Left lung (tissue), 10 donors: ENCODE measurements around the gene ZNF181. TPM values are rescaled to one million over a fixed set of nuclear protein-coding genes. Genes with fewer than 3 reads are reported as not detected.

ENCODE experiments used
- ATAC-seq: fragments of 200-7000 bp; cut with Tn5 transposase; one replicate; pipeline ENCODE4 v1.9.1; 2020; ENCODE audit warnings: moderate library complexity
- DNase-seq, 4 donors: peaks; one replicate each; pipeline ENCODE4 v3.0.0-alpha.2; 2013 to 2020
- H3K27ac ChIP-seq, 2 donors: fragments of 200-600 bp; sonication (generic) in 1 of 2; one replicate each; pipeline versions ENCODE4 v1.5.0 to v1.8.0; 2020 to 2021
- H3K27me3 ChIP-seq, 2 donors: fragments of 200-600 bp; sonication (generic) in 1 of 2; one replicate each; pipeline versions ENCODE4 v1.5.0 to v1.8.0; 2020 to 2021
- H3K36me3 ChIP-seq, 2 donors: fragments of 200-600 bp; sonication (generic) in 1 of 2; one replicate each; pipeline versions ENCODE4 v1.5.0 to v1.8.0; 2020 to 2021
- H3K4me1 ChIP-seq, 2 donors: fragments of 200-600 bp; one replicate each; pipeline ENCODE4 v1.8.0; 2021
- H3K4me3 ChIP-seq, 2 donors: fragments of 200-600 bp; sonication (generic) in 1 of 2; one replicate each; pipeline versions ENCODE4 v1.5.0 to v1.8.0; 2020 to 2021; ENCODE audit warnings: mild to moderate bottlenecking in 1 of 2
- H3K9me3 ChIP-seq, 2 donors: fragments of 200-600 bp; sonication (generic) in 1 of 2; one replicate each; pipeline versions ENCODE4 v1.5.0 to v1.8.0; 2020 to 2021
- intact Hi-C, 2 donors: fragments of 100-400 bp; cut with DNase I; formaldehyde crosslinking; loops; one replicate each; pipeline versions ENCODE4 v1.11.2 to v1.14.2; 2022
- polyA plus RNA-seq, 6 donors: library from polyadenylated mRNA; unstranded; fragments of 120-200 nt; gene quantifications; one replicate each; pipeline ENCODE4 v1.2.1, GENCODE V29; 2013; ENCODE audit not compliant: insufficient read length in 6 of 6
- total RNA-seq, 2 donors: library from RNA; stranded (reverse); fragmentation: NEBNext Ultra II Directional; extraction: Animal tissue kit (Norgen Biotek cat#: 25700); gene quantifications; one replicate each; pipeline ENCODE4 v1.2.1, GENCODE V29; 2021
- TF ChIP-seq, protein P1 (sequence below), 2 donors: fragments of 200-600 bp; sonication (generic) in 1 of 2; IDR thresholded peaks; one replicate each; pipeline versions ENCODE4 v1.5.0 to v1.8.0; 2021; ENCODE audit warnings: antibody characterized with exemption in 2 of 2
- donor health status: DM: no; HTN: yes; CAD: no.
- donor health status: DM: no; HTN: no; CAD: no.

The ZNF181 gene
- total and polyA plus RNA-seq, 8 donors = 7.8 to 21.9 (median 19.3) TPM

DNA sequence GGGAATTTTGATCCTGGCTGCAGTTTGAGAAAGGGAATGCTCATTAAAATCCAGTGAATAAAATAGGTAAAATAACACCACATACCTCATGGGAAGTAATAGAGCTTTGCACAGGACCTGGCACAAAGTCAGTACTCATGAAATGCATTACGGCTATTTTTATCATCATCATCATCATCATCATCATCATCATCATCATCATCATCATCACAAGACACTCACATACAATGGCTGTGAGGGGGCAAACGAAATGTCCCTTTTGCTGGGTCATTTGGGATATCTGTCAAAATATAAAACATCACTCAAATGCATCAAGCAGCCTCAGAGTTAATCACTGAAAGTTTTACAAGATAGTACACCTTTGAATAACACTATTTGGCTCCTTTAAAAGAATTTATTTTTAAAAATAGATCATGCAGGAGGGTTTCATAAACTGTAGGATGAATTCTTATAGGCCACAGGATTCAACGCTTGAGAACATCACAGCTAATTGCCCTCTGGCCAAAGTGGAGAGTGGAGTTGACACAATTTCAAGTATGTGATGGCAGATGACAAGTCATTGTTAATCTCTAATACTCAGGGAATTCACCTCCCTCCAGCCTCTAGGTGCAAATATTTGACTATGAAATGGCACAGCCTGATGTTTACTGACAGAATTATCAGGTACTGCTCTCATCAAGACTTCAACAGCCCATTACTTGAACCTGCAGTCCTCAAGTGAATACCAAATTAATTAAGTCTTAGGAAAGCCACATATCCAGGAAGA, 53.2 kb downstream of the ZNF181 start:
- intact Hi-C loops = no loop called here
- no peaks in the 10 kb centered on the region for H3K27me3 ChIP-seq
- no peak overlapping the region for H3K4me3 ChIP-seq
- H3K27ac ChIP-seq = no peak overlapping the region
- H3K36me3 ChIP-seq = no peaks in the 10 kb centered on the region
- ATAC-seq = no peak
- no peak for DNase-seq
- H3K4me1 ChIP-seq = no peaks in the 10 kb centered on the region
- TF ChIP-seq, protein P1, sequence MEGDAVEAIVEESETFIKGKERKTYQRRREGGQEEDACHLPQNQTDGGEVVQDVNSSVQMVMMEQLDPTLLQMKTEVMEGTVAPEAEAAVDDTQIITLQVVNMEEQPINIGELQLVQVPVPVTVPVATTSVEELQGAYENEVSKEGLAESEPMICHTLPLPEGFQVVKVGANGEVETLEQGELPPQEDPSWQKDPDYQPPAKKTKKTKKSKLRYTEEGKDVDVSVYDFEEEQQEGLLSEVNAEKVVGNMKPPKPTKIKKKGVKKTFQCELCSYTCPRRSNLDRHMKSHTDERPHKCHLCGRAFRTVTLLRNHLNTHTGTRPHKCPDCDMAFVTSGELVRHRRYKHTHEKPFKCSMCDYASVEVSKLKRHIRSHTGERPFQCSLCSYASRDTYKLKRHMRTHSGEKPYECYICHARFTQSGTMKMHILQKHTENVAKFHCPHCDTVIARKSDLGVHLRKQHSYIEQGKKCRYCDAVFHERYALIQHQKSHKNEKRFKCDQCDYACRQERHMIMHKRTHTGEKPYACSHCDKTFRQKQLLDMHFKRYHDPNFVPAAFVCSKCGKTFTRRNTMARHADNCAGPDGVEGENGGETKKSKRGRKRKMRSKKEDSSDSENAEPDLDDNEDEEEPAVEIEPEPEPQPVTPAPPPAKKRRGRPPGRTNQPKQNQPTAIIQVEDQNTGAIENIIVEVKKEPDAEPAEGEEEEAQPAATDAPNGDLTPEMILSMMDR (IDR thresholded peaks at IDR 0.05) = no peak
- no peaks in the 10 kb centered on the region for H3K9me3 ChIP-seq

DNA sequence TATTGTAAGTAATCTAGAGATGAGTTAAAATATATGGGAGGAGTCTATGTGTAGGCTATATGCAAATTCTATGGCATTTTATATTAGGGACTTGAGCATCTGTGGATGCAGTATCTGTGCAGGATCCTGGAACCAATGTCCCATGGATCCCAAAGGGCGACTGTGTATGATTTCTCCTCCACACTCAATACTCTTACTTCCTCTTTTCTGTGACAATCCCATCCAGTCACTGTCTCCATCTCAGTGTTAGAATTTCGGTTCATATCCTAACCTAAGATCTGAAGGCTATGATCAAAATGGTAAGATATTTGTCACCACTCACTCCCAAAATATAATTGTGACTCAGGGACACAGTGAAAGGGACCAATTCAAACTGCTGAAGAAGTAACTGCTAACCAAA, 54.0 kb downstream of the ZNF181 start:
- Histone ChIP-seq H3K36me3 (no peaks in the 10 kb centered on the region), H3K4me1 (no peaks in the 10 kb centered on the region), H3K4me3 (no peak overlapping the region), H3K27me3 (no peaks in the 10 kb centered on the region), H3K9me3 (no peaks in the 10 kb centered on the region), H3K27ac (no peak overlapping the region)
- TF ChIP-seq, protein P1 (IDR thresholded peaks at IDR 0.05) = no peak
- DNase-seq (no peak), ATAC-seq (no peak)
- intact Hi-C loops = no loop called here

DNA sequence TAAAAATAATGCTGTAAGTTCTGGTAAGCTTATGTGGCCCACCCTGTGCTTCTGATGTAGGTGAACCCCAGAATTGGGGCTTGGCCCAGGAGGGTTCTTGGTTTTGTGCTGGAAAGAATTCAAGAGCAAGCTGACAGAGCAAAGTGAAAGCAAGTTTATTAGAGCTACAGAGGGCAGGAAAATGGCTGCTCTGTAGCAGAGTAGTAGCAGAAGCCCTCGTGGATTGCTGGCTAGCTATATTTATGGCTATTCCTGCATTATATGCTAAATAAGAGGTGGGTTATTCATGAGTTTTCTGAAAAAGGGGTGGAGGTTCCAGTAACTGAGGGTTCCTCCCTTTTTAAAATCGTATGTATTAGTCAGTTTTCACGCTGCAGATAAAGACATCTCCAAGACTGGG, 59.5 kb downstream of the ZNF181 start:
- Histone ChIP-seq H3K4me3 (no peak overlapping the region), H3K27ac (no peak overlapping the region), H3K4me1 (no peaks in the 10 kb centered on the region), H3K9me3 (peaks cover 0 to 7% of the 10 kb centered on the region in 2 donors), H3K27me3 (no peaks in the 10 kb centered on the region), H3K36me3 (no peaks in the 10 kb centered on the region)
- DNase-seq = no peak
- intact Hi-C loops = no loop called here
- ATAC-seq = no peak
- TF ChIP-seq, protein P1 (IDR thresholded peaks at IDR 0.05) = no peak

DNA sequence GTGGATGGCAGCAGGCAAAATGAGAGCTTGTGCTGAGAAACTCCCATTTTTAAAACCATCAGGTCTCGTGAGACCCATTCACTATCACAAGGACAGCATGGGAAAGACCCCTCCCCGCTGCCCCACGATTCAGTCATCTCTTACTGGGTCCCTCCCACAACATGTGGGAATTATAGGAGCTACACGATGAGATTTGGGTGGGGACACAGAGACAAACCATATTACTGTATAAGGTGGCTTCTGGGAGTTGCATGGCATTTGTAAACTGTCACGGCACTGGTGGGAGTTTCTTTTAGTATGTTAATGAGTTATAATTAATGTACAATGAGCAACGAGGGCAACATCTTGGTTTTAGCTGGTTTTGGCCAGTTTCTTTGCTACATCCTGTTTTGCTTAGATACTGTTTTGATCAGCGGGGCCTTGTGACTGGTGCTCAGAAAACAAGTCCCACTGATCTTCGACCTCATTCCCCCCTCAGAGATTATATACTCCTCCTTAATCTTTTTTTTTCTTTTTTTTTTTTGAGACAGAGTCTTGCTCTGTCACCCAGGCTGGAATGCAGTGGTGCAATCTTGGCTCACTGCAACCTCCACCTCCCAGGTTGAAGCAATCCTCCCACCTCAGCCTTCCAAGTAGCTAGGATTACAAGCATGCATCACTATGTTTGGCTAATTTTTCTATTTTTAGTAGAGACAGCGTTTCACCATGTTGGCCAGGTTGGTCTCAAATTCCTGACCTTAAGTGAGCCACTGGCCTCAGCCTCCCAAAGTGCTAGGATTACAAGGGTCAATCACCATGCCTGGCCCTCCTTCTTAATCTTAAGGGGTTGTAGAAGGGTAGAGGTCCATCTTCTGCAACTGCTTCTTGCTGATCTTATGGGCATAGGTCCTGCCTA, 60.3 kb downstream of the ZNF181 start:
- no peaks in the 10 kb centered on the region for H3K36me3 ChIP-seq
- no peaks in the 10 kb centered on the region for H3K4me1 ChIP-seq
- no peak overlapping the region for H3K27ac ChIP-seq
- ATAC-seq (no peak), DNase-seq (no peak)
- intact Hi-C loops = no loop called here
- H3K9me3 ChIP-seq = peaks cover 0 to 7% of the 10 kb centered on the region in 2 donors
- no peaks in the 10 kb centered on the region for H3K27me3 ChIP-seq
- TF ChIP-seq, protein P1 (IDR thresholded peaks at IDR 0.05) = no peak
- no peak overlapping the region for H3K4me3 ChIP-seq

Other genes with a start within 250 kb of the ZNF181 start
- 1 to 10 TPM in 1 of 2 donors, under 1 TPM in 1; 0.47 to 1.7 TPM for gene SCGB2B2, start 57.1 kb upstream of the ZNF181 start, total RNA-seq
- 1 to 10 TPM; 1.0 to 1.7 (median 1.4) TPM for gene SCGB2B2, start 57.1 kb upstream of the ZNF181 start, polyA plus RNA-seq
- gene ZNF302, start 56.6 kb upstream of the ZNF181 start, total RNA-seq = 10 to 100 TPM; 23.8 to 24.9 TPM
- 10 to 100 TPM; 75.9 to 94.2 (median 83.0) TPM for gene ZNF302, start 56.6 kb upstream of the ZNF181 start, polyA plus RNA-seq
- 1 to 10 TPM; 6.4 to 6.6 TPM for gene ZNF599, start 39.0 kb downstream of the ZNF181 start, total RNA-seq
- gene ZNF599, start 39.0 kb downstream of the ZNF181 start, polyA plus RNA-seq = 10 to 100 TPM; 12.7 to 15.5 (median 14.6) TPM
- 1 to 10 TPM; 3.5 to 4.3 TPM for gene ZNF30, start 192.7 kb downstream of the ZNF181 start, total RNA-seq
- gene ZNF30, start 192.7 kb downstream of the ZNF181 start, polyA plus RNA-seq = 10 to 100 TPM in 1 of 6 donors, 1 to 10 TPM in 5; 6.4 to 10.4 (median 8.4) TPM
- 1 to 10 TPM; 8.5 to 9.9 TPM for gene ZNF792, start 230.0 kb downstream of the ZNF181 start, total RNA-seq
- 10 to 100 TPM in 2 of 6 donors, 1 to 10 TPM in 4; 8.0 to 10.8 (median 9.7) TPM for gene ZNF792, start 230.0 kb downstream of the ZNF181 start, polyA plus RNA-seq